ENCODE results near the gene FANCD2.

- no peak for TF ChIP-seq FOXJ3 (CRISPR knock-in tag; IDR thresholded peaks at IDR 0.05)
- TF ChIP-seq CTCF (IDR thresholded peaks at IDR 0.05) = no peak
- no peak for TF ChIP-seq REST (IDR thresholded peaks at IDR 0.05; ENCODE audit: low read depth, low read length)
- TF ChIP-seq POLR2AphosphoS5 (IDR thresholded peaks at IDR 0.05; ENCODE audit: low read depth, low read length) = no peak
- TF ChIP-seq CHD2 (IDR thresholded peaks at IDR 0.05; ENCODE audit: low read length, partially characterized antibody) = no peak
- no peak for TF ChIP-seq EZH2phosphoT487 (IDR thresholded peaks at IDR 0.05; ENCODE audit: borderline replicate concordance, low read depth)
- no peak for TF ChIP-seq RCOR1 (IDR thresholded peaks at IDR 0.05; ENCODE audit: low read length)
- no peak for TF ChIP-seq SMC3 (IDR thresholded peaks at IDR 0.05; ENCODE audit: low read depth, low read length)
- no peak for TF ChIP-seq RXRA (IDR thresholded peaks at IDR 0.05; ENCODE audit: borderline replicate concordance, low read depth)
Observed at GRCh38 chr3:10108091-10108490, 81.9 kb downstream of the FANCD2 start, which contains the start of gene FANCD2OS.
